Endodermal cell (in vitro differentiated cells): Measurements from ENCODE around the gene LPCAT4. TPM values are rescaled to one million over a fixed set of nuclear protein-coding genes. Genes with fewer than 3 reads are reported as not detected.
A peak's percentile ranks its signal among the peaks of the same experiment; 100 is the strongest.

Experiments used
- DNase-seq: peaks from one replicate; pipeline ENCODE4 v3.0.0-alpha.2; 2017
- H3K27ac ChIP-seq: 2 replicates; pipeline ENCODE4 v1.5.1; 2013; ENCODE audit warnings: mild to moderate bottlenecking, low read depth, low read length, moderate library complexity
- H3K27me3 ChIP-seq: 2 replicates; pipeline ENCODE4 v1.6.1; 2013; ENCODE audit warnings: mild to moderate bottlenecking, low read length, moderate library complexity; ENCODE audit not compliant: insufficient read depth, control insufficient read depth, poor library complexity, severe bottlenecking
- H3K36me3 ChIP-seq: 2 replicates; pipeline ENCODE4 v1.7.0; 2013; ENCODE audit warnings: mild to moderate bottlenecking, low read length, moderate library complexity; ENCODE audit not compliant: control insufficient read depth, insufficient read depth
- H3K4me1 ChIP-seq: one replicate; pipeline ENCODE4 v1.7.0; 2013; ENCODE audit warnings: low read length; ENCODE audit not compliant: control insufficient read depth, insufficient read depth
- H3K4me3 ChIP-seq: 2 replicates; pipeline ENCODE4 v1.5.1; 2013; ENCODE audit warnings: mild to moderate bottlenecking, low read length, moderate library complexity
- H3K9ac ChIP-seq: 2 replicates; pipeline ENCODE4 v1.6.1; 2013; ENCODE audit warnings: mild to moderate bottlenecking, low read length, moderate library complexity; ENCODE audit not compliant: poor library complexity, severe bottlenecking; ENCODE audit errors: extremely low read depth
- H3K9me3 ChIP-seq: 2 replicates; pipeline ENCODE4 v1.6.1; 2013; ENCODE audit warnings: mild to moderate bottlenecking, low read length, moderate library complexity; ENCODE audit not compliant: control insufficient read depth
- H3K27ac Mint-ChIP-seq: 2 replicates; pipeline ENCODE4 v1.8.0; 2020; ENCODE audit warnings: mixed read lengths
- H3K27me3 Mint-ChIP-seq: 2 replicates; pipeline ENCODE4 v1.8.0; 2021; ENCODE audit warnings: mild to moderate bottlenecking, mixed read lengths; ENCODE audit not compliant: insufficient read depth
- H3K36me3 Mint-ChIP-seq: 2 replicates; pipeline ENCODE4 v1.8.0; 2020; ENCODE audit warnings: low read depth, mixed read lengths
- H3K4me1 Mint-ChIP-seq: 2 replicates; pipeline ENCODE4 v1.8.0; 2020; ENCODE audit warnings: mixed read lengths
- H3K4me3 Mint-ChIP-seq: 2 replicates; pipeline ENCODE4 v1.8.0; 2020; ENCODE audit warnings: mild to moderate bottlenecking, moderate library complexity, mixed read lengths
- H3K9me3 Mint-ChIP-seq: 2 replicates; pipeline ENCODE4 v1.8.0; 2020; ENCODE audit warnings: mild to moderate bottlenecking, mixed read lengths
- WGBS, 2 experiments: methylation state at CpG; one replicate each; pipeline versions ENCODE4 v1.1.5 to v1.1.7; 2013; ENCODE audit warnings: missing lambda C conversion rate in 2 of 2, mixed read lengths in 1 of 2; ENCODE audit not compliant: insufficient coverage in 1 of 2, insufficient read length in 1 of 2; 5-methylcytosine and 5-hydroxymethylcytosine counted together
- total RNA-seq, 2 donors: library from RNA; stranded (reverse); fragmentation: NEBNext Ultra II Directional in 1 of 2; extraction: Animal tissue kit (Norgen Biotek cat#: 25700) in 1 of 2; gene quantifications; 2 replicates in 1 of 2; 3 replicates in 1 of 2; pipeline ENCODE4 v1.2.1, GENCODE V29; 2021
- TF ChIP-seq, protein P1 (sequence below): fragments of 200-600 bp; sonication (generic); conservative IDR thresholded peaks from 2 replicates; pipeline ENCODE4 v1.5.0; 2021; ENCODE audit warnings: antibody characterized with exemption, mild to moderate bottlenecking

LPCAT4 gene
- total RNA-seq, 2 donors from 2014 or later: 64.7 to 65.6 TPM

DNA sequence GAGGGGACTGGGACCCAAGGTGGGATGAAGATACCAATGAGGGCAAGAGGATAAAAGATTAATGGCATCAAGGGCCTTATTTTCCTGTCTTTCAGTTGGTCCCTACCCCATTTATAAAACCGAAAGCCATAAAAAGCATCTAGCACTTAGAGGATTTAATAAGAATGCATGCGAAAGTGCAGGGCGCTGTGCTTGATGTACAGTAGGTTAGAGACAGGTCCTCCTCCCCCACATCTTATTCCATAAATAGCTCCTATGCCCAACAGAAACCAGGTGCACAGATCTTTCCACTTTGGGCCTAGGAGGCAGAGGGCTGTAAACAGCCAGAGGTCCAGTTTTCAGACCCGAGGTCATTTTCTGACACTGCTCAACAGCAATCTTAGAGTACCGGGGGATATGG lies 1.2 kb downstream of the LPCAT4 start:
- H3K9ac ChIP-seq: no peak overlapping the region
- H3K36me3 Mint-ChIP-seq: peaks cover 20% of the 10 kb centered on the region
- H3K9me3 Mint-ChIP-seq: no peaks in the 10 kb centered on the region
- TF ChIP-seq, protein P1, sequence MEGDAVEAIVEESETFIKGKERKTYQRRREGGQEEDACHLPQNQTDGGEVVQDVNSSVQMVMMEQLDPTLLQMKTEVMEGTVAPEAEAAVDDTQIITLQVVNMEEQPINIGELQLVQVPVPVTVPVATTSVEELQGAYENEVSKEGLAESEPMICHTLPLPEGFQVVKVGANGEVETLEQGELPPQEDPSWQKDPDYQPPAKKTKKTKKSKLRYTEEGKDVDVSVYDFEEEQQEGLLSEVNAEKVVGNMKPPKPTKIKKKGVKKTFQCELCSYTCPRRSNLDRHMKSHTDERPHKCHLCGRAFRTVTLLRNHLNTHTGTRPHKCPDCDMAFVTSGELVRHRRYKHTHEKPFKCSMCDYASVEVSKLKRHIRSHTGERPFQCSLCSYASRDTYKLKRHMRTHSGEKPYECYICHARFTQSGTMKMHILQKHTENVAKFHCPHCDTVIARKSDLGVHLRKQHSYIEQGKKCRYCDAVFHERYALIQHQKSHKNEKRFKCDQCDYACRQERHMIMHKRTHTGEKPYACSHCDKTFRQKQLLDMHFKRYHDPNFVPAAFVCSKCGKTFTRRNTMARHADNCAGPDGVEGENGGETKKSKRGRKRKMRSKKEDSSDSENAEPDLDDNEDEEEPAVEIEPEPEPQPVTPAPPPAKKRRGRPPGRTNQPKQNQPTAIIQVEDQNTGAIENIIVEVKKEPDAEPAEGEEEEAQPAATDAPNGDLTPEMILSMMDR: no peak
- no peak overlapping the region for H3K27ac ChIP-seq
- peaks cover 15% of the 10 kb centered on the region for H3K36me3 ChIP-seq
- peaks cover 5% of the 10 kb centered on the region for H3K4me1 ChIP-seq
- H3K9me3 ChIP-seq: no peaks in the 10 kb centered on the region
- H3K4me3 Mint-ChIP-seq: peak overlapping the region; percentile 94
- no peak for DNase-seq
- H3K27ac Mint-ChIP-seq: peak overlapping the region; percentile 67
- 40 to 60% methylated on average over 3 to 5 of the region's 5 CpGs for WGBS, 2 experiments
- H3K4me1 Mint-ChIP-seq: peaks cover 13% of the 10 kb centered on the region
- peaks cover 4% of the 10 kb centered on the region for H3K27me3 Mint-ChIP-seq
- H3K27me3 ChIP-seq: no peaks in the 10 kb centered on the region
- peak overlapping the region; percentile 78 for H3K4me3 ChIP-seq

DNA sequence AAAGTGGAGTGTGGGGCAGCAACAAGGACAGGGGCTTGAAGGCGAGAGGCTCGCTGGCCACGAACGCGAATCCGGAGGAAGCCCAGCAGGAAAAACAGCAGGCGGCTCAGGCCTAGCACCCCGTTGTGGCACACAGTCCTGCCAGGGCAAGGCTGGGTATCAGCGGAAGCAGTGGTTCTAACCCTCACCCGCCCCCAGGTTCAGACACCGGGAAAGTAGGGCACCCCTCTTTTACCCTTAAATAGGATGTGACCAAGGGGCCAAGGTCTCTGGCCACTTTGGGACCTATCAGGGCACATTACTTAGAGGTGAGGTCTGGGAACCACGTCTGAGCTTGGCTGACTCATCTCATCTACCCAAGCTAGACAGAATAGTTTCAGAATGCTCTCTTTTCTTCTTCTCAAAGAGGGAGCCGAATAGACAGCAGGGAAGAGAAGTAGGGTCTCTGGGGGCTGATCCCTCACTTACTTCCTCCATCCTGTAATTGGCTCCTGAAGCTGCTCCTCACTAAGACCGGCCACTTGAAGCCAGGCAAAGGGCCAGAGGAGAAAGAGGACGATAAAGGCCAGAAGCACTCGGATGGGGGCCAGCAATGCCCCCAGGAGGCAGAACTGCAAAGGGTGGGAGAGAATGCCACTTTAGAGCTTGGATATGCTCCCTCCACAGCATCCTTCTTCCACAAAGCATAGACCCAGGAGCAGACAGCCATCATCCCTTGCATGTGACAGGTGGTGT lies 1.7 kb downstream of the LPCAT4 start:
- Mint-ChIP-seq H3K27ac (peak overlapping the region; percentile 13), H3K9me3 (no peaks in the 10 kb centered on the region), H3K4me3 (peak overlapping the region; percentile 94), H3K27me3 (peaks cover 1% of the 10 kb centered on the region), H3K36me3 (peaks cover 23% of the 10 kb centered on the region), H3K4me1 (peaks cover 13% of the 10 kb centered on the region)
- Histone ChIP-seq H3K9ac (no peak overlapping the region), H3K27ac (no peak overlapping the region), H3K36me3 (peaks cover 18% of the 10 kb centered on the region), H3K9me3 (no peaks in the 10 kb centered on the region), H3K27me3 (no peaks in the 10 kb centered on the region), H3K4me1 (peaks cover 5% of the 10 kb centered on the region), H3K4me3 (peak overlapping the region; percentile 78)
- DNase-seq: no peak
- 86 to 93% methylated on average over 12 to 16 of the region's 16 CpGs for WGBS, 2 experiments
- TF ChIP-seq, protein P1: no peak

DNA sequence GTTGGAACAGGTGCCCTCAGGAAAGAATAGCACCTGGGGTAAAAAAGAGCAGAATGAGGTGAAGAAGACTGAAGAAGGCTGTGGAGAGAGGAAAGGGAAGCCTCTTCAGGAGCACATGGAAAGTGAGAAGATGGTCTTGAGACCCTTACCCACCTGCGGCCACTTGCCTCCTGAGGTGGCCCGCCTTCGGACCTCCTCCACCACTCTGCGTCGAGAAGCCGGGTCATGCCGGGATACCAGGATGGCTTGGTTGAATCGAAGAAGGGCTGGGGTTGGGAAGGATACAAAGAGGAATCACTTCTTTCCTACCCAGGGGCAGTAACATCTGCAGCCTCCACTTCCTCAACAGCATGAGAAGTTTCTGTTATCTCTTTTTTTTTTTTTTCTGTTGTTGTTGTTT lies 3.0 kb downstream of the LPCAT4 start:
- no peaks in the 10 kb centered on the region for H3K27me3 Mint-ChIP-seq
- peaks cover 27% of the 10 kb centered on the region for H3K36me3 ChIP-seq
- H3K4me1 ChIP-seq: peaks cover 5% of the 10 kb centered on the region
- no peak overlapping the region for H3K9ac ChIP-seq
- no peaks in the 10 kb centered on the region for H3K9me3 ChIP-seq
- no peaks in the 10 kb centered on the region for H3K9me3 Mint-ChIP-seq
- WGBS, 2 experiments: 94 to 97% methylated on average over 6 to 8 of the region's 8 CpGs
- H3K4me3 ChIP-seq: no peak overlapping the region
- peaks cover 13% of the 10 kb centered on the region for H3K4me1 Mint-ChIP-seq
- no peak overlapping the region for H3K27ac Mint-ChIP-seq
- H3K27ac ChIP-seq: no peak overlapping the region
- TF ChIP-seq, protein P1: no peak
- H3K27me3 ChIP-seq: no peaks in the 10 kb centered on the region
- H3K4me3 Mint-ChIP-seq: no peak overlapping the region
- H3K36me3 Mint-ChIP-seq: peaks cover 32% of the 10 kb centered on the region
- DNase-seq: no peak
